ENCODE data around the gene GLTP.
"Not testable (repeated sequence)": the region's sequence is repeated elsewhere in the genome, so short reads cannot be mapped to it uniquely, and the experiment has no call there.

Gene GLTP

GRCh38 chr12:109876406-109876805 is 3.9 kb downstream of the GLTP start:
- no peak for DNase-seq

DNA sequence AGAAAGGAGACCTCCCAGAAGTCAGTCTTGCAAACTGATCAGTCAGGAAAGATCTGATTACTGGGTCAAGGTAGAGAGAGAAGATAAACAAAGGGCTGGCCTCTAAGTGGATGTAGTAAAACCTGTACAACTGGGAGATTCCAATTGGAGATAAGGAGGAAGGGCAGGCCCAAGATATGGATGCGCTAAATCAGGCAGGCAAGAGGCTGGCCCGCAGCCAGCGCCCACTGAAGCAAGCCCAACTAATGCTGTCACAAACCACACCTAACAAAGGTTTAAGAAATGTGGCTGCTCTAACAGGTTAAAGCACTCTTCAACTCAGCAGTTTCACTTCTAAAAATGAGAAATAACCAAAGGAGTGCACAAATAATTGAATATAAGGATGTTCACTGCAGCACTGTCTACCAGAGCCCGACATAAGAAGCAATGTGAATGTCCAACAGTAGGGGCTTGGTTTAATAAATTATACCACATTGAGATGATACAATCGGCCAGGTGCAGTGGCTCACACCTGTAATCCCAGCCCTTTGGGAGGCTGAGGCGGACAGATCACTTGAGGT is 4.7 kb downstream of the GLTP start:
- no peak for DNase-seq

- DNase-seq, result no peak
These were observed 6.7 kb downstream of the GLTP start for GRCh38 chr12:109873653-109874052.

GRCh38 chr12:109871668-109872314 is 8.6 kb downstream of the GLTP start:
- DNase-seq, result no peak

DNA sequence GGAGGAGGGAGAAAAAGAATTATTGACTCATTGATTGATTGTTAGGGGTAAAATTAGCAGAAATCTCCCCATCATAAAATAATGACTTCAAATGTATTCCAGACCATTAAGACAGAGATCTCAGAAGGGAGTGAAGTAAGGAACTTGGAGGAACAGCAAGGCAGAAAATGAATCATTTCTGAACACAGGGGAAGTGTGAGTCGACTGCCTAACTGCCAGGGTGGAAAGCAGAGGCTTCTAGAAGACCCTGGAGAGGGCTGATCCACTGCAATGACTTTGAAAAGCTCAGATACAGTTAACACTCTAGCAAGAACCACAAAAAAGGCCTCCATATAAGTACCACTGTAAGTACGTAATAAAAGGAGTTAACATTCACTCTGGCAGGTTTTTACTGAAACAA is 9.7 kb downstream of the GLTP start:
- no peak for DNase-seq

- no peak for DNase-seq
These were observed 11.9 kb downstream of the GLTP start for GRCh38 chr12:109868182-109869051.

DNA sequence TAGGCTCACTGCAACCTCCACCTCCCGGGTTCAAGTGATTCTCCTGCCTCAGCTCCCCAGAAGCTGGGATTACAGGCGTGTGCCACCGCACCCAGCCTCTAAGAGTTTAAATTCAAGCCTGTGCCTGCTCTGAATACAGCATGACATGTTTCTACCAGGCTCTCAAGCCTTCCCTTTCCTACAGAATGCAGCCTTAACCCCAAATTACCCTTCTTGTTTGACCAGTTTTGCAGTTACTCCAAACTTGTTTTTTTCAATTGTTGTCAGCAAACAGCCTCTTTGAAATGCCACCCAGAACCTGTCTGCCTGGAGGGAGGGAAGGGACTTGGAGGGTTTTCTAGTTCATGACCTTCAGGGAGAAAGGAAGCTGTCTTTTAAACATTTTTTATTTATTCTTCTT is 15.4 kb downstream of the GLTP start:
- DNase-seq, result no peak

DNA sequence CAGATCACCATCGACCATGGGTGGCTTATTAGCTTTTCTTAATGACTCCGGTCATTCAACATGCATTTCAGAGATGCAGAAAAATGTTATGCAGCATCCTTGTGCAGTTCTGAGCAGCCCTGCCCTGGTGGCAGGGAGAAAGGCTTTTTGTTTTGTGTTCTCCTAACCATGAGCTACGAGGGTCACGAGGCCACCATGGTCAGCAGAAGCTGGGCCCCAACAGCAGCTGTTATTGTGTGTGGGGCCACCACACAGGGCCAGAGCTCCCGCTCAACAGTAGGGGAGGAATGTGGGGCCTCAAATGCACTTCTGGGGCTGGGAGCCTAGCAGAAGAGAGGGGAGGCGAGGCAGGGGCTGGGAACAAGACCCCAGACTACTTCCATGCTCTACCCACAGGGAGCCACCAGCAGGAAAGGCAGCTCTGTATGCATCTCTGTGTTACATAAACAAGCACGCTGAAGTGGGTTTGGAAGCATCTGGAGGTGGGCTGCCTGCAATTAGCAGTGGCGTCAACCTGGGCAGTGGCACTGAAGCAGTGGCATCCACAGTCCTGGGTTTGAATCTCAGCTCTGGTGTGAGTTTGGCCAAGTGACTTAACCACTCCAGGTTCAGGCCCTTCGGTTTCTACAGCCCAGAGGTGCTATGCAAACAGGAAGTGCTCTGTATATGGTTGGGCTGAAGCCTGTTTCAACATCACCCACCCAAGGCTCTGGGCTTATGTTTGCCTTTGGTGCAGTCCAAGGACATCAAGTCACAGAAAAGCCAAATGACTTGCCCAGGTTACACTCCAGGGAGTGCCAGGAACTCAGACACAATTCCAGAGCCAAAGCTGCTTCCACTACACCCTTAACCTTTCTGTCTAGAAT is 16.3 kb downstream of the GLTP start:
- DNase-seq, result no peak

GRCh38 chr12:109862491-109862890 is 17.9 kb downstream of the GLTP start:
- not testable (repeated sequence) for DNase-seq

GRCh38 chr12:109861689-109862314 is 18.5 kb downstream of the GLTP start:
- DNase-seq, result no peak

DNA sequence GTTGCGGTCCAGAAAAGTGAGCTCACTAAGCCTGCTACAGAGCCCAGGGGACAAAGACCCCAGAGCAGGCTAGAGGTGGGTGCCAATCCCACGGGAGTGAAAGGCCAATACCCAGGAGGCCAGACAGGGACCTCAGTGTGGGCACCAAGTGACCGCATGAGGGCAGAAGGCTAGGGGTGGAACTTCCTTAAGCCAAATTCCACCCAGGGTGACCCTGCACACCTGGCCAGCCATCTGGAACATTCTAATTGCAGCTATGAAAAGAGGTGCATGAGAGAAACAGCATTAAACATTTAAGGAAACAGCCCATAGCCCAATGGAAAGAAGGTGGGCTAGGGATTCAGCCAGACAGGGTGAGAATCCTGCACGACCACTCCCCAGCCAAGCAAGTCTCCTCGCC is 19.4 kb downstream of the GLTP start:
- DNase-seq, result no peak

GRCh38 chr12:109858764-109859163 is 21.6 kb downstream of the GLTP start:
- DNase-seq, result no peak

DNA sequence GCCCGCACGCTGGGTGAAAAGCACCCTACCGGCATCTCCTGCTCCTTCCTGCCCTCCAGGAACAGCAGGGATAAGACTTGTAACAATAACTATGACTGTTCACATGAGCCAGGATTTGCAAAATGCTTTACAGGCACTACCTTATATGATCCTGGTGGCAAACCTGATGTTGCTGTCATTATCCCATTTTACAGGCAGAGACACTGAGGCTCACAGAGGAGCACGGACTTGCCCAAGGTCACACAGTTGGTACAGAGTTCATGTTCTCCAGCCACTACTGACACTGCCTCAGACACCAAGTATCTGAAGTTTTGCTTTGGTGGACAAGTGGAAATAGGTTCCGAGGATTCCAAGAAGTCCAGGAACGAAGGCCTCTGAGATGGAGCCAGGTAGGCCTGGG is 22.6 kb downstream of the GLTP start:
- DNase-seq, result no peak

DNA sequence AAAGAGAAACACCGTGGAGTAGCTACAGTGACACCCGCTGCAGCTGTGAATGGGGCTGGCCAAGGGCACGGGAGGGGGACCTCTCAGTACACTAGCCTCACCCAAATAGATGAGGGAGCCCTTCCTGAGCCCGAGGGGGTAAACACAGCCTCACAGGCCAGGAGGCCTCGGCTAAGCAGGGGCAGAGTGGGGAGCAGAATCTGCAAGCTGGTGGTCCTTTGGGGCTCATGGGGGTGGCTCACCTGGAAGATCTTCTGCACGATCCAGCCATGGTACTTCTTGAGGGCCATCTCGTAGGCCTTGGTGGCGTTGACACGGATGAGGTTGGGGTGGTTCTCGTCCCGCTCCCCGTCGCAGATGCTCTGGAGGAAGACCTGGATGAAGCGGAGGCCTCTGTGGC is 25.0 kb downstream of the GLTP start:
- DNase-seq, result no peak

- not testable (repeated sequence) for DNase-seq
These were observed 29.8 kb downstream of the GLTP start for GRCh38 chr12:109850518-109850917.

DNA sequence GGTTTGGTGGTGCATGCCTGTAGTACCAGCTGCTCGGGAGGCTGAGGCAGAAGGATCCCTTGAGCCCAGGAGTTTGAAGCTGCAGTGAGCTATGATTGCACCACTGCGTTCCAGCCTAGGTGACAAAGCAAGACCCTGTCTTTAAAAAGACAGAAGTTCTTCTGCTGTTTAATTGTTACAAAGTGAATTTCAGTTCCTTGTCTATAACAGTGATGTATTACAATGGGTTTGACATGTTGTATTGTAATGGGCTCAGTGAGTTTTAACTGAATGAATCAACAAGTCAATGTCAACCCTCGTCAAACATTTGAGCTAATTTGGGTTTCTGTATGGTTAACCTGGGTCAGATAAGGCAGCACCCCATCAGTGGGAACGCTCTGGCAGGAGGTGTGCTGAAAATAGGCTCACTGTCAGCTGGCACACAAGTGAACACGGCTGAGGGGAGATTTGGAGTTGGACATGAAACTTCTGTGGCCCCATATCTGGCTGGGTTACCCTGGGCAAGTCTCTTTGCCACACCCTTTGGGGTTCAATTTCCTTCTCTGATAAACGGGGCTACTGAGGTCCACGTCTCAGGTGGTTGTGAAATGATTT is 33.1 kb downstream of the GLTP start:
- DNase-seq, result no peak

GRCh38 chr12:109845824-109846205 is 34.5 kb downstream of the GLTP start:
- no peak for DNase-seq

GRCh38 chr12:109844983-109845823 is 35.1 kb downstream of the GLTP start:
- no peak for DNase-seq

GRCh38 chr12:109844091-109844490 is 36.2 kb downstream of the GLTP start:
- no peak for DNase-seq

- DNase-seq, result no peak
These were observed 38.3 kb downstream of the GLTP start for GRCh38 chr12:109842021-109842420.

DNA sequence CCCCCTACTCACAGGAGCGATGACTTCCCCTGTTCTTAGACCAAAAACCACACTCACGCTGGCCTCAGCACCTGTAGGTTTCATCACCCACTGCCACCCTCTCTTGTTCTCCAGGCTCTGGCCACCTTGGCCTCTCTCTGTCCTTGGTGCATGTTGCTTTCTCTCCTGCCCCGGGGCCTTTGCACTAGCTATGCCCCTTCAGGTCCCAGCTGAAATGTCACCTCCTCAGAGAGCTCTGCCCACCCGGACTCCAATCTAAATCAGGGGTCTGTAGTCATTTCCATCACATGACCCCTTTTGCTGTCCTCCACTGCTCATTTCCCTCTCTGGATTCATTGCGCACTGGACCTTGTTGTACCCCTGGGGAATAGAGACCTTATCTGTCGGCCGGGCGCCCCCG is 39.0 kb downstream of the GLTP start:
- no peak for DNase-seq
